BJ (cell line): ENCODE measurements around the gene FBXO8. TPM values are rescaled to one million over a fixed set of nuclear protein-coding genes. Genes with fewer than 3 reads are reported as not detected.

Source experiments
- CTCF ChIA-PET: fragments of 350-600 bp; formaldehyde crosslinking; extraction: SDS; loops from one replicate; lab custom pipeline; 2021; ENCODE audit warnings: antibody characterized with exemption, inconsistent platforms; lab: Yijun Ruan, JAX
- POLR2A ChIA-PET: fragments of 300-600 bp; sonication (Branson Sonifier 250); formaldehyde crosslinking; extraction: SDS; loops from one replicate; lab custom pipeline; 2021; ENCODE audit warnings: antibody characterized with exemption; lab: Charles Lee
- DNase-seq: peaks from one replicate; pipeline ENCODE4 v3.0.0-alpha.2; 2011; ENCODE audit warnings: low read depth
- H3K27me3 ChIP-seq: 2 replicates; pipeline ENCODE4 v1.6.0; 2011; ENCODE audit warnings: low read length; ENCODE audit not compliant: control insufficient read depth, insufficient read depth
- H3K36me3 ChIP-seq: 2 replicates; pipeline ENCODE4 v1.5.1; 2011; ENCODE audit warnings: low read length; ENCODE audit not compliant: control insufficient read depth, insufficient read depth
- H3K4me3 ChIP-seq: 2 replicates; pipeline ENCODE4 v1.5.1; 2011; ENCODE audit warnings: low read depth, mild to moderate bottlenecking, control low read depth, low read length
- CTCF ChIP-seq: IDR thresholded peaks from 2 replicates; pipeline ENCODE4 v1.5.1; 2011; ENCODE audit warnings: low read depth, mild to moderate bottlenecking, control low read depth, inconsistent platforms, low read length, moderate library complexity; ENCODE audit not compliant: insufficient read depth
- polyA plus RNA-seq: library from polyadenylated mRNA; depleted of rRNA; stranded (reverse); fragments of >200 nt; gene quantifications from 2 replicates; pipeline ENCODE4 v1.2.3, GENCODE V29; 2011

Gene FBXO8
- polyA plus RNA-seq, 1 experiment = 19.5 TPM

GRCh38 chr4:174241162-174241561, 42.3 kb downstream of the FBXO8 start:
- TF ChIP-seq CTCF = no peak
- no peaks in the 10 kb centered on the region for H3K27me3 ChIP-seq
- DNase-seq = no peak
- CTCF ChIA-PET = interaction anchor here (1.3 kb wide), 1 partner anchor 11 kb away, joined by 3 read pairs; no protein-coding TSS in a partner anchor
- POLR2A ChIA-PET = no interaction called here
- H3K36me3 ChIP-seq = no peaks in the 10 kb centered on the region
- no peak overlapping the region for H3K4me3 ChIP-seq

- Histone ChIP-seq H3K27me3 (no peaks in the 10 kb centered on the region), H3K4me3 (no peak overlapping the region), H3K36me3 (no peaks in the 10 kb centered on the region)
- no peak for DNase-seq
- CTCF ChIA-PET = interaction anchor here (1.0 kb wide), 1 partner anchor 14 kb away, joined by 3 read pairs; no protein-coding TSS in a partner anchor
- POLR2A ChIA-PET = no interaction called here
- no peak for TF ChIP-seq CTCF
These were observed 47.1 kb downstream of the FBXO8 start for GRCh38 chr4:174236359-174236758.

GRCh38 chr4:174230680-174231079, 52.8 kb downstream of the FBXO8 start:
- Histone ChIP-seq H3K4me3 (no peak overlapping the region), H3K27me3 (peaks cover 6% of the 10 kb centered on the region), H3K36me3 (no peaks in the 10 kb centered on the region)
- TF ChIP-seq CTCF = no peak
- CTCF ChIA-PET = no interaction called here
- DNase-seq = no peak
- POLR2A ChIA-PET = no interaction called here

- Histone ChIP-seq H3K4me3 (no peak overlapping the region), H3K27me3 (peaks cover 6% of the 10 kb centered on the region), H3K36me3 (no peaks in the 10 kb centered on the region)
- no peak for DNase-seq
- POLR2A ChIA-PET = no interaction called here
- no peak for TF ChIP-seq CTCF
- CTCF ChIA-PET = no interaction called here
These were observed 53.3 kb downstream of the FBXO8 start for GRCh38 chr4:174230148-174230547.

GRCh38 chr4:174228988-174229387, 54.5 kb downstream of the FBXO8 start:
- DNase-seq = no peak
- Histone ChIP-seq H3K36me3 (no peaks in the 10 kb centered on the region), H3K27me3 (peaks cover 6% of the 10 kb centered on the region), H3K4me3 (no peak overlapping the region)
- TF ChIP-seq CTCF = no peak
- ChIA-PET POLR2A (no interaction called here), CTCF (interaction anchor here (0.5 kb wide), 1 partner anchor 25 kb away, joined by 3 read pairs; no protein-coding TSS in a partner anchor)
